T-helper 1 cell (primary cell): Measurements from ENCODE around the gene NSUN4.
"Not testable (repeated sequence)": the region's sequence is repeated elsewhere in the genome, so short reads cannot be mapped to it uniquely, and the experiment has no call there.

Experiments used
- DNase-seq, 5 donors: peaks; one replicate each; pipeline ENCODE4 v3.0.0-alpha.2; 2012 to 2020

The NSUN4 gene

GRCh38 chr1:46328182-46328581 lies 12.4 kb upstream of the NSUN4 start:
- DNase-seq: not testable (repeated sequence)

- DNase-seq: not testable (repeated sequence)
Measured at GRCh38 chr1:46329807-46330206, 10.8 kb upstream of the NSUN4 start.

- not testable (repeated sequence) for DNase-seq
Measured at GRCh38 chr1:46330381-46330780, 10.2 kb upstream of the NSUN4 start.

- not testable (repeated sequence) for DNase-seq
Measured at GRCh38 chr1:46331786-46332540, 8.6 kb upstream of the NSUN4 start.

- no peak for DNase-seq
Measured at GRCh38 chr1:46333300-46334029, 7.1 kb upstream of the NSUN4 start.

- DNase-seq: no peak
Measured at GRCh38 chr1:46334030-46334384, 6.6 kb upstream of the NSUN4 start.

GRCh38 chr1:46335081-46335480 lies 5.5 kb upstream of the NSUN4 start:
- no peak for DNase-seq

GRCh38 chr1:46337409-46337808 lies 3.2 kb upstream of the NSUN4 start:
- DNase-seq: not testable (repeated sequence)

GRCh38 chr1:46341222-46342083 lies 846 bp downstream of the NSUN4 start:
- DNase-seq: peak in 1 of 5 donors; percentile 3

GRCh38 chr1:46342084-46342656 lies 1.6 kb downstream of the NSUN4 start:
- DNase-seq: peak in 1 of 5 donors; percentile 15

- DNase-seq: no peak
Measured at GRCh38 chr1:46342677-46343350, 2.2 kb downstream of the NSUN4 start.

GRCh38 chr1:46343351-46343695 lies 2.7 kb downstream of the NSUN4 start:
- DNase-seq: no peak

- no peak for DNase-seq
Measured at GRCh38 chr1:46343705-46344104, 3.1 kb downstream of the NSUN4 start.

- no peak for DNase-seq
Measured at GRCh38 chr1:46344481-46344880, 3.9 kb downstream of the NSUN4 start.

- DNase-seq: no peak
Measured at GRCh38 chr1:46345281-46345680, 4.7 kb downstream of the NSUN4 start.

GRCh38 chr1:46352363-46352762 lies 11.8 kb downstream of the NSUN4 start:
- DNase-seq: no peak

- DNase-seq: not testable (repeated sequence)
Measured at GRCh38 chr1:46355920-46356319, 15.3 kb downstream of the NSUN4 start.

- DNase-seq: no peak
Measured at GRCh38 chr1:46362158-46362557, 21.6 kb downstream of the NSUN4 start.

GRCh38 chr1:46363121-46363520 lies 22.5 kb downstream of the NSUN4 start:
- DNase-seq: no peak

GRCh38 chr1:46364612-46365011 lies 24.0 kb downstream of the NSUN4 start:
- no peak for DNase-seq

GRCh38 chr1:46365796-46366195 lies 25.2 kb downstream of the NSUN4 start:
- DNase-seq: not testable (repeated sequence)

- DNase-seq: no peak
Measured at GRCh38 chr1:46367072-46367471, 26.5 kb downstream of the NSUN4 start.
